ENCODE measurements around the gene LIPJ.

The LIPJ gene

GRCh38 chr10:88624840-88625239, 38.3 kb downstream of the LIPJ start:
- POLR2A ChIA-PET (ENCODE audit: low non-redundant PET) = no interaction called here
- CTCF ChIA-PET = no interaction called here
- no peak for DNase-seq (ENCODE audit: low spot score)

DNA sequence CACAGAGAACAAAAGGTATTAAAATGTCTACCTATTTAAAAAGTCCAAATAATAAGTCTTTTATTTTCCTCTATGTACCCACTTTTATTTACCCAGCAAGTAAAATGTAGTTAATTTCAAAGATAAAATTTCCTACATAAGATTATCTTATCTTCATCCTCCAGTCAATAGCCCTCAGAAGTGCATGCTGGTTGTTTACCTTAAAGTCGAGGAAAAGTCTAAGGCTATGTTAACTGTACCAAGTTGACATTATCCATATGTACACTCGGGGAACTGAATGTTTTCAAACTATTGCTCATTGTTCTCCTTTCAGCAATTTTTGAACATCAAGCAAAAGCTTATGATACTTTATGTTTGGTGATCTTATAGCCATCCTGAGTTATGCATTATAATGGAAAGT, 53.6 kb downstream of the LIPJ start:
- TF ChIP-seq, protein P1, sequence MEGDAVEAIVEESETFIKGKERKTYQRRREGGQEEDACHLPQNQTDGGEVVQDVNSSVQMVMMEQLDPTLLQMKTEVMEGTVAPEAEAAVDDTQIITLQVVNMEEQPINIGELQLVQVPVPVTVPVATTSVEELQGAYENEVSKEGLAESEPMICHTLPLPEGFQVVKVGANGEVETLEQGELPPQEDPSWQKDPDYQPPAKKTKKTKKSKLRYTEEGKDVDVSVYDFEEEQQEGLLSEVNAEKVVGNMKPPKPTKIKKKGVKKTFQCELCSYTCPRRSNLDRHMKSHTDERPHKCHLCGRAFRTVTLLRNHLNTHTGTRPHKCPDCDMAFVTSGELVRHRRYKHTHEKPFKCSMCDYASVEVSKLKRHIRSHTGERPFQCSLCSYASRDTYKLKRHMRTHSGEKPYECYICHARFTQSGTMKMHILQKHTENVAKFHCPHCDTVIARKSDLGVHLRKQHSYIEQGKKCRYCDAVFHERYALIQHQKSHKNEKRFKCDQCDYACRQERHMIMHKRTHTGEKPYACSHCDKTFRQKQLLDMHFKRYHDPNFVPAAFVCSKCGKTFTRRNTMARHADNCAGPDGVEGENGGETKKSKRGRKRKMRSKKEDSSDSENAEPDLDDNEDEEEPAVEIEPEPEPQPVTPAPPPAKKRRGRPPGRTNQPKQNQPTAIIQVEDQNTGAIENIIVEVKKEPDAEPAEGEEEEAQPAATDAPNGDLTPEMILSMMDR (conservative IDR thresholded peaks at IDR 0.05; ENCODE audit: low read depth) = no peak
- no peak for DNase-seq (ENCODE audit: low spot score)
- H3K27ac ChIP-seq = no peak overlapping the region
- POLR2A ChIA-PET (ENCODE audit: low non-redundant PET) = no interaction called here
- CTCF ChIA-PET = no interaction called here

More at GRCh38 chr10:88624840-88625239, 38.3 kb downstream of the LIPJ start:
- TF ChIP-seq, protein P1 (conservative IDR thresholded peaks at IDR 0.05; ENCODE audit: low read depth) = no peak
- H3K27ac ChIP-seq = no peak overlapping the region

DNA sequence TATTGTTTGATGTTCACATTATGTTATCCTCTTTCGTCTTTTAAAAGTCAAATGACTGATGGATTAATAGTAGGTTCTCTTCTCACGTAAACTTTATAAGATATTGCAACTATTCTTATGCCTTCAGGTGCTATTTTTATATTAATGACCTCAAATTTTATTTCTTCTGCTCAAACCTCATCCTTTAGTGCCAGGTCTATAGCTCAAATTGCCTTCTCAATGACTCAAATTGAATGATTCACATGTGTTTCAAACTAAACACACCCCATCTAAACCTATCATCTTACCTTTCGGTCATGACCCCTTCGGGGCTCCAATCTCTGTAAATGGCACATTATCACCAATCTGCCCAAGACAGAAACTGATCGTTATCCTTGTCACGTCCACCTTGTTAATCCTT, 55.6 kb downstream of the LIPJ start:
- TF ChIP-seq, protein P1 (conservative IDR thresholded peaks at IDR 0.05; ENCODE audit: low read depth) = no peak
- no peak overlapping the region for H3K27ac ChIP-seq
- ChIA-PET CTCF (no interaction called here), POLR2A (ENCODE audit: low non-redundant PET) (no interaction called here)
- DNase-seq (ENCODE audit: low spot score) = peak; percentile 47

- CTCF ChIA-PET = no interaction called here
- H3K27ac ChIP-seq = no peak overlapping the region
- peak; percentile 54 for DNase-seq (ENCODE audit: low spot score)
- TF ChIP-seq, protein P1 (conservative IDR thresholded peaks at IDR 0.05; ENCODE audit: low read depth) = no peak
- POLR2A ChIA-PET (ENCODE audit: low non-redundant PET) = no interaction called here
Measured at GRCh38 chr10:88642963-88643362, 56.4 kb downstream of the LIPJ start.

DNA sequence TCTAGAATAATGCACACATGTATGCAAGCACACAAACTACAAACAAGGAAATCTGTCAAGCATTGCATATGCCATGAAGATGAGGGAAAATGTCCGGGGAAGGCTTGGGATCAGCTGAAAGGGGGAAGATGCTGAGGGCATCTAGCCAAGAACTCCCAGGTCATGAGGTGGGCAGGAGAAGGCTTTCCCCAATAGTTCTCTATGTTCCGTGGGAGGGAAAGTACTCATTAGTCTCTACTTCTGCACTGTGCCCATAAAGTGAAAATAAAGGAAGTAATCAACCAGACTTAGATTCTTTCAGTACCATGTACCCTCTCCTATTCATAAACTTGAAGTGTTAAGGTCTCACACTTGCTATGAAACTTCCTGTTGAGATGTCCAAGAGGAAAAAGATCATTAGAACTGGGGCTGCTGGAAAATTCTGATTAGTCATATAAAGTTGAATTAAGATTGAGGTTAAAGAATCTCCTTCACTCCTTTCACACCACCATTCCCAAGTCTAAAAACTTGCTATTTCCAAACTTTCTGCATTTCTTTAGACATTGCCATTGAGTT, 60.6 kb downstream of the LIPJ start:
- ChIA-PET CTCF (no interaction called here), POLR2A (ENCODE audit: low non-redundant PET) (no interaction called here)
- no peak for DNase-seq (ENCODE audit: low spot score)
- TF ChIP-seq, protein P1 (conservative IDR thresholded peaks at IDR 0.05; ENCODE audit: low read depth) = no peak
- H3K27ac ChIP-seq = no peak overlapping the region

DNA sequence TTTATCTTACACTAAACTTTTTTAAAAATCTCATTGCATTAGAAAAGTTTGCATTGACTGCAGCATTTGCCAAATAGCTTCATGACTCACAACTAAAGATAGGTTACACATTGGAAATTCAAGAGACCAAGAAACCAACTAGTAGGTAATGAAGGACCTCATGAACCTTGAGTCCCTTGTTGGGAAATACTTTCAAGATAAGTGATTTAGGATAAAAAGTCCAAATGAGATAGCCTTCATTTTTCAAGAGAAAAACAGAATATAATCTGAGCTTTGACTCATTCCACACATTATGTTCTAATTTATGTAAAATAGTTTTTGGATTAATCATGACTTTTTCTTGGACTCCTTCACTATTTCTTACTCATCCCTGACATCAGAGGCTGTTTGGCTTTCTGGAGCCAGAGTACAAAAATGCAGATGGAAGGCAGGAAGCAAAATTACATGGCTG, 64.6 kb downstream of the LIPJ start:
- POLR2A ChIA-PET (ENCODE audit: low non-redundant PET) = no interaction called here
- TF ChIP-seq, protein P1 (conservative IDR thresholded peaks at IDR 0.05; ENCODE audit: low read depth) = no peak
- DNase-seq (ENCODE audit: low spot score) = peak; percentile 76
- CTCF ChIA-PET = interaction anchor here (0.6 to 0.7 kb wide), 3 partner anchors 127 to 1820 kb away, joined by 4 to 6 read pairs (median 5); no protein-coding TSS in a partner anchor
- H3K27ac ChIP-seq = no peak overlapping the region
